Hepatocyte (in vitro differentiated cells): ENCODE results near the gene SESN1.

Experiments used
- CTCF ChIP-seq: fragments of 200-600 bp; sonication (generic); IDR thresholded peaks from 2 replicates; pipeline ENCODE4 v1.5.1; 2016; ENCODE audit warnings: antibody characterized with exemption, mild to moderate bottlenecking; ENCODE audit not compliant: poor library complexity
- EZH2 ChIP-seq: fragments of 200-600 bp; sonication (generic); IDR thresholded peaks from 2 replicates; pipeline ENCODE4 v1.6.1; 2016; ENCODE audit warnings: antibody characterized with exemption, mild to moderate bottlenecking, borderline replicate concordance
- EZH2phosphoT487 ChIP-seq: fragments of 200-600 bp; sonication (generic); IDR thresholded peaks from one replicate; pipeline ENCODE4 v1.6.1; 2018; ENCODE audit warnings: antibody characterized with exemption, mild to moderate bottlenecking, low read depth, moderate library complexity; ENCODE audit not compliant: unreplicated experiment, severe bottlenecking

DNA sequence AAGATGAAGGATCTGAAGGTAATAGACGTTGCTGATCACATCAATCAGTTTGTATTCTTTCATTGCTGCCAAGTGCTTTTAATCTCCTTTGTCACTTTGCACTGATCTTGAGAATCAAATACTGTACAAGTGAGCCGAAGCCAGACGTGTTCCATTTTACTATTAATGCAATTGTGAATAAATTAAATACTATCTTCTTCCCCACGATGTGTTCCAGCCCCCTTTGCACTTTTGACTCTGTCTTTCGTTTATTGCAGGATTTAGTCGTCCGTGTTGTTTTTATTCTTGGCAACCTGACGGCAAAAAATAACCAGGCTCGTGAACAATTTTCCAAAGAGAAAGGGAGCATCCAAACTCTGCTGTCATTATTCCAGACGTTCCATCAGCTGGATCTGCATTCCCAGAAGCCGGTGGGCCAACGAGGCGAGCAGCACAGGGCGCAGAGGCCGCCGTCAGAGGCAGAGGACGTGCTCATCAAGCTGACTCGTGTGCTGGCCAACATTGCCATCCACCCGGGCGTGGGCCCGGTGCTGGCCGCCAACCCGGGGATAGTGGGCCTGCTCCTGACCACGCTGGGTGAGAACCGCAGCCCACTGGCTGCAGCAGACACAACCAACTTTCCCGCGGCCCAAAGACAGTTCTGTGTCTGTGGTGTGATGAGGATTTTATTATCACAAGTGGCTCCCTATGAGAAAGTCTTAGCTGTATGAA, 141.7 kb downstream of the SESN1 start:
- no peak for TF ChIP-seq EZH2phosphoT487
- TF ChIP-seq CTCF, result no peak
- TF ChIP-seq EZH2, result no peak
